HepG2 (cell line): Measurements from ENCODE around the gene EPB41L2. TPM values are rescaled to one million over a fixed set of nuclear protein-coding genes. Genes with fewer than 3 reads are reported as not detected.
"Not testable (repeated sequence)": the region's sequence is repeated elsewhere in the genome, so short reads cannot be mapped to it uniquely, and the experiment has no call there.

Experiments
- ATAC-seq: fragments of 200-7000 bp; cut with Tn5 transposase; 3 replicates; pipeline ENCODE4 v1.9.1; 2020; ENCODE audit warnings: mild to moderate bottlenecking, moderate library complexity
- BruUV-seq: library from RNA; stranded (reverse); fragments of 400-500 nt; replicated peaks from 2 replicates; lab custom pipeline; 2021; lab: Mats Ljungman, UMichigan
- CTCF ChIA-PET: fragments of 300-600 bp; formaldehyde crosslinking; extraction: SDS; loops from one replicate; lab custom pipeline; 2021; ENCODE audit warnings: low total read pairs, inconsistent platforms, low intra/inter-chr PET ratio; lab: Yijun Ruan, JAX
- POLR2A ChIA-PET: fragments of 350-600 bp; sonication (Branson Sonifier 250); formaldehyde crosslinking; loops from one replicate; lab custom pipeline; 2020; ENCODE audit warnings: antibody characterized with exemption, inconsistent platforms; lab: Yijun Ruan, JAX
- DNase-seq: peaks from one replicate; pipeline ENCODE4 v3.0.0-alpha.2; 2015; ENCODE audit warnings: low spot score
- FAIRE-seq: peaks from 3 replicates; lab custom pipeline; 2011; peaks lifted over from hg19 to GRCh38; lab: Jason Lieb, UNC
- H2AFZ ChIP-seq: one replicate; pipeline ENCODE4 v1.6.1; 2011; ENCODE audit warnings: low read length, inconsistent platforms
- H3K27ac ChIP-seq: fragments of 300-600 bp; 3 replicates; pipeline ENCODE4 v1.8.0; 2011; ENCODE audit warnings: mixed run types, mild to moderate bottlenecking, mixed read lengths, low read length, inconsistent platforms; ENCODE audit not compliant: insufficient read depth; ENCODE audit errors: extremely low read length
- H3K27me3 ChIP-seq, 2 experiments: fragments of 200-600 bp in 1 of 2; 2 replicates in 1 of 2; 3 replicates in 1 of 2; pipeline versions ENCODE4 v1.6.0 to v1.8.0; 2011; ENCODE audit warnings: low read length in 2 of 2, mild to moderate bottlenecking in 2 of 2, moderate library complexity in 2 of 2, inconsistent platforms in 1 of 2; ENCODE audit not compliant: insufficient read depth in 2 of 2, control insufficient read depth in 1 of 2
- H3K36me3 ChIP-seq, 2 experiments: fragments of 200-600 bp in 1 of 2; replicated peaks in 1 of 2; 2 replicates in 1 of 2; 3 replicates in 1 of 2; pipeline versions ENCODE4 v1.5.1 to v1.8.0; 2011; ENCODE audit warnings: low read length in 2 of 2, inconsistent platforms in 1 of 2; ENCODE audit not compliant: insufficient read depth in 2 of 2, control insufficient read depth in 1 of 2
- H3K4me1 ChIP-seq: 2 replicates; pipeline ENCODE4 v1.5.1; 2012; ENCODE audit warnings: low read length, inconsistent platforms; ENCODE audit not compliant: insufficient read depth
- H3K4me2 ChIP-seq: 2 replicates; pipeline ENCODE4 v1.6.0; 2011; ENCODE audit warnings: low read depth, low read length, inconsistent platforms
- H3K4me3 ChIP-seq, 3 experiments: fragments of 200-600 bp in 1 of 3; sonication (generic), shearing (Covaris generic) in 1 of 3; replicated peaks in 1 of 3; 2 replicates each; pipeline ENCODE4 v1.5.1; 2011 to 2016; ENCODE audit warnings: low read length in 3 of 3, inconsistent platforms in 2 of 3, low read depth in 2 of 3, mild to moderate bottlenecking in 2 of 3, control low read depth in 1 of 3, mixed read lengths in 1 of 3; ENCODE audit not compliant: insufficient read depth in 1 of 3
- H3K79me2 ChIP-seq: one replicate; pipeline ENCODE4 v1.6.1; 2011; ENCODE audit warnings: low read length, inconsistent platforms; ENCODE audit not compliant: insufficient read depth
- H3K9ac ChIP-seq: 2 replicates; pipeline ENCODE4 v1.6.0; 2011; ENCODE audit warnings: mild to moderate bottlenecking, low read depth, low read length, inconsistent platforms; ENCODE audit not compliant: insufficient read depth
- H3K9me3 ChIP-seq: 2 replicates; pipeline ENCODE4 v1.5.1; 2012; ENCODE audit warnings: mild to moderate bottlenecking, low read length
- H4K20me1 ChIP-seq: 2 replicates; pipeline ENCODE4 v1.6.0; 2011; ENCODE audit warnings: inconsistent platforms, mild to moderate bottlenecking, low read length, moderate library complexity; ENCODE audit not compliant: insufficient read depth
- CHD2 ChIP-seq: IDR thresholded peaks from 2 replicates; pipeline ENCODE4 v1.6.1; 2011; ENCODE audit warnings: low read depth, low read length, improper control_type of control experiment
- LCORL ChIP-seq, 2 experiments: fragments of 450-650 bp in 1 of 2; sonication (generic) in 1 of 2; formaldehyde crosslinking in 1 of 2; IDR thresholded peaks; 2 replicates each; pipeline versions ENCODE4 v1.5.0 to v1.6.1; 2017 to 2020; ENCODE audit warnings: antibody characterized with exemption in 1 of 2, missing genetic modification reagents in 1 of 2
- MED1 ChIP-seq: sonication (generic); formaldehyde crosslinking; IDR thresholded peaks from 2 replicates; pipeline ENCODE4 v1.4.0; 2020; ENCODE audit warnings: missing genetic modification reagents
- RARG ChIP-seq: sonication (generic); formaldehyde crosslinking; IDR thresholded peaks from 2 replicates; pipeline ENCODE4 v1.4.0; 2020; ENCODE audit warnings: low read depth, mild to moderate bottlenecking, missing genetic modification reagents
- ZNF431 ChIP-seq: sonication (generic); formaldehyde crosslinking; IDR thresholded peaks from 2 replicates; pipeline ENCODE4 v1.9.0; 2022; ENCODE audit warnings: missing genetic modification reagents, low read depth, mild to moderate bottlenecking, borderline replicate concordance
- ZNF589 ChIP-seq: sonication (generic); formaldehyde crosslinking; conservative IDR thresholded peaks from 2 replicates; pipeline ENCODE4 v1.8.0; 2022; ENCODE audit warnings: mild to moderate bottlenecking, moderate library complexity, missing genetic modification reagents
- ZNF768 ChIP-seq: sonication (generic); formaldehyde crosslinking; IDR thresholded peaks from 2 replicates; pipeline ENCODE4 v1.4.0; 2020; ENCODE audit warnings: missing genetic modification reagents
- WGBS: methylation state at CpG from one replicate; pipeline ENCODE4 v1.1.6; 2017; ENCODE audit warnings: low lambda C conversion rate; 5-methylcytosine and 5-hydroxymethylcytosine counted together
- in situ Hi-C: cut with HindIII; loops from 2 replicates; pipeline ENCODE4 v1.10.0; 2017; ENCODE audit warnings: low pct_unique_long_range_greater_than_20kb; ENCODE audit not compliant: extremely low pct_ligation_motif_present
- intact Hi-C: fragments of 100-400 bp; cut with micrococcal nuclease; formaldehyde crosslinking; loops from one replicate; pipeline ENCODE4 v1.10.0; 2022; ENCODE audit not compliant: unreplicated experiment
- polyA plus RNA-seq, 8 experiments: library from polyadenylated mRNA; depleted of rRNA in 3 of 8; stranded (reverse) in 7 of 8; unstranded in 1 of 8; fragments of >200 nt; fragmentation: Illumina TruSeq in 4 of 8; extraction: Trizol in 4 of 8; gene quantifications; 2 replicates each; pipeline versions ENCODE4 v1.2.1 to v1.2.3, GENCODE V29; 2011 to 2016; ENCODE audit warnings: low read depth in 4 of 8, missing spikeins in 1 of 8, mixed read lengths in 1 of 8; ENCODE audit not compliant: insufficient read depth in 1 of 8
- total RNA-seq, 5 experiments: library from RNA; depleted of rRNA; stranded (reverse); fragments of >200 nt; fragmentation: Illumina TruSeq; extraction: Trizol; gene quantifications; 2 replicates each; pipeline ENCODE4 v1.2.3, GENCODE V29; 2016; ENCODE audit warnings: low read depth in 1 of 5

Gene EPB41L2
- total and polyA plus RNA-seq, 2 of the 13 experiments (the other 11 are each of a cell fraction or from before 2014, with no cell fraction given): 41.7 to 56.4 TPM

DNA sequence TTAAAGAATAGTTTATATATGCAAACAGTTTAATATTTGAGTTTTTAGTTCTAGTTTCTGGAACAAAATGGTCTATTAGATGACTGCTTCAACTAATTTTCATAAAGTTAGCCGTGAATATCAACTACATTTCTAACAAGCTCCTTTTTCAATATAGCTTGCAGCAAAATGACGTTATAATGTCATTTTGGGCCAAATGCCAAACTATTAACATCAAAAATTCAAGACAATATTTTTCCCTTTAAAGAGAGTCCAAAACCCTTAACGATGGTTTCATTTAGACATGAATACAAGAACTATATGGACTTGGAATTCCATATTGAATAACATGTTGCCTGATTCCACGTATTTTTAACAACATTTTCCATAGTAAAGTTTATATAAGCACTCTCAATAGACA is 144.9 kb downstream of the EPB41L2 start:
- no peak for ATAC-seq
- WGBS: 92% methylated on average over 4 of the region's 4 CpGs

DNA sequence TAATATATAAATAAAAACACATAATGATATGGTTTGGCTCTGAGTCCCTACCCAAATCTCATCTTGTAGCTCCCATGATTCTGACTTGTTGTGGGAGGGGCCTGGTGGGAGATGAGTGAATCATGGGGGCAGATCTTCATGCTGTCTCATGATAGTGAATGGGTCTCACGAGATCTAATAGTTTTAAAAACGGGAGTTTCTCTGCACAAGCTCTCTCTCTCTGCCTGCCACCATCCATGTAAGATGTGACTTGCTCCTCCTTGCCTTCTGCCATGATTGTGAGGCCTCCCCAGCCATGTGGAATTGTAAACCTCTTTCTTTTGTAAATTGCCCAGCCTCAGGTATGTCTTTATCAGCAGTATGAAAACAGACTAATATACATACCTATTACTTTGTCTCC is 147.4 kb downstream of the EPB41L2 start:
- H3K9me3 ChIP-seq, H3K27ac ChIP-seq, intact Hi-C loops, in situ Hi-C loops, H4K20me1 ChIP-seq, POLR2A ChIA-PET, H3K36me3 ChIP-seq, H3K4me2 ChIP-seq, ATAC-seq, H3K27me3 ChIP-seq, H2AFZ ChIP-seq, H3K9ac ChIP-seq, H3K4me3 ChIP-seq, FAIRE-seq, H3K79me2 ChIP-seq, DNase-seq, H3K4me1 ChIP-seq, CTCF ChIA-PET, BruUV-seq: not testable (repeated sequence)
- TF ChIP-seq ZNF431 (CRISPR knock-in tag): peak; percentile 63; the same call in 1 of the 2 replicates
- 100% methylated on average over 2 of the region's 2 CpGs for WGBS

More for the DNA sequence above, 144.9 kb downstream of the EPB41L2 start:
- H3K27me3 ChIP-seq: no peaks in the 10 kb centered on the region
- H2AFZ ChIP-seq: no peak overlapping the region
- H3K4me1 ChIP-seq: no peaks in the 10 kb centered on the region
- BruUV-seq: no TSS peak
- H3K4me3 ChIP-seq: no peak overlapping the region
- H3K79me2 ChIP-seq: no peaks in the 10 kb centered on the region
- peaks cover 0 to 1% of the 10 kb centered on the region in 2 experiments; a peak in 3 of 5 replicates for H3K36me3 ChIP-seq
- H4K20me1 ChIP-seq: no peaks in the 10 kb centered on the region
- no peak for DNase-seq
- in situ Hi-C loops: no loop called here
- H3K9ac ChIP-seq: no peak overlapping the region
- no peak for TF ChIP-seq MED1
- TF ChIP-seq CHD2: no peak
- no peak for TF ChIP-seq RARG (CRISPR knock-in tag)
- TF ChIP-seq ZNF768: no peak
- TF ChIP-seq ZNF589 (CRISPR knock-in tag): no peak
- no peak for TF ChIP-seq LCORL (IDR thresholded peaks at IDR 0.05)
- no peak for TF ChIP-seq LCORL (CRISPR knock-in tag; IDR thresholded peaks at IDR 0.05)
- FAIRE-seq: no peak
- intact Hi-C loops: no loop called here
- ChIA-PET POLR2A (no interaction called here), CTCF (no interaction called here)
- H3K4me2 ChIP-seq: no peak overlapping the region
- no peak overlapping the region for H3K27ac ChIP-seq
- no peaks in the 10 kb centered on the region for H3K9me3 ChIP-seq
